OCI-LY7 (cell line): ENCODE data around the gene ZIC5.

ENCODE experiments used
- CTCF ChIP-seq: fragments of 200-600 bp; sonication (generic); conservative IDR thresholded peaks from 2 replicates; pipeline ENCODE4 v1.5.1; 2014; ENCODE audit warnings: mild to moderate bottlenecking, antibody characterized with exemption, low read length, moderate library complexity, mixed read lengths
- EZH2phosphoT487 ChIP-seq: fragments of 200-600 bp; sonication (generic); IDR thresholded peaks from 2 replicates; pipeline ENCODE4 v1.6.1; 2018; ENCODE audit warnings: low read depth, borderline replicate concordance, mild to moderate bottlenecking, mixed run types, antibody characterized with exemption, low read length, moderate library complexity, mixed read lengths

GRCh38 chr13:99955747-99956472 lies 15.7 kb downstream of the ZIC5 start:
- no peak for TF ChIP-seq EZH2phosphoT487
- no peak for TF ChIP-seq CTCF
